SH-SY5Y (cell line): ENCODE measurements around the gene PTPRJ.

Experiments
- GATA2 ChIP-seq: IDR thresholded peaks from 2 replicates; pipeline ENCODE4 v1.6.1; 2011; ENCODE audit warnings: mild to moderate bottlenecking, low read depth, low read length
- GATA3 ChIP-seq: IDR thresholded peaks from 2 replicates; pipeline ENCODE4 v1.6.1; 2011; ENCODE audit warnings: low read depth, mild to moderate bottlenecking, low read length, moderate library complexity

DNA sequence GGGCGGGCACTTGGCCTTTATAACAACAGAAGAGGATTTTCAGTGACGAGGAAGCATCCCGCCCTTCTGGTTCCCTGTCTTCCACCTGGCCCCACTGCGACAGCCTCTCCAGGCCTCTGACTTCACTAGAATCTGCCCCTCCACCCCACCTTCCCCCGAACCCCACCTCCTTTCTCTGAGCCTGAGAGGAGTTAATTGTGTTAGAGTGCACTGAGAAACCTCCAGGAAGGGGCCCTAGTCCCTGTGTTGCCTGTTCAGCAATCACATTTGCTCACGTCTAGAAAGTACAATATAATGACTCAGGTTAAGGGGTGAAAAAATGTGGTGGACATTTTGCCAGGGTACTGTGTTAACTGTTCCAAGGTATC is 38.8 kb downstream of the PTPRJ start:
- TF ChIP-seq GATA3 = no peak
- TF ChIP-seq GATA2 = no peak
